GM21737 (cell line): Measurements from ENCODE around the gene POU2F3.
"Not testable (repeated sequence)": the region's sequence is repeated elsewhere in the genome, so short reads cannot be mapped to it uniquely, and the experiment has no call there.

Experiments
- ATAC-seq: cut with Tn5 transposase; IDR thresholded peaks from one replicate; pipeline ENCODE4 v1.9.1; 2021; ENCODE audit warnings: mild to moderate bottlenecking, moderate library complexity; ENCODE audit not compliant: unreplicated experiment

POU2F3 gene

DNA sequence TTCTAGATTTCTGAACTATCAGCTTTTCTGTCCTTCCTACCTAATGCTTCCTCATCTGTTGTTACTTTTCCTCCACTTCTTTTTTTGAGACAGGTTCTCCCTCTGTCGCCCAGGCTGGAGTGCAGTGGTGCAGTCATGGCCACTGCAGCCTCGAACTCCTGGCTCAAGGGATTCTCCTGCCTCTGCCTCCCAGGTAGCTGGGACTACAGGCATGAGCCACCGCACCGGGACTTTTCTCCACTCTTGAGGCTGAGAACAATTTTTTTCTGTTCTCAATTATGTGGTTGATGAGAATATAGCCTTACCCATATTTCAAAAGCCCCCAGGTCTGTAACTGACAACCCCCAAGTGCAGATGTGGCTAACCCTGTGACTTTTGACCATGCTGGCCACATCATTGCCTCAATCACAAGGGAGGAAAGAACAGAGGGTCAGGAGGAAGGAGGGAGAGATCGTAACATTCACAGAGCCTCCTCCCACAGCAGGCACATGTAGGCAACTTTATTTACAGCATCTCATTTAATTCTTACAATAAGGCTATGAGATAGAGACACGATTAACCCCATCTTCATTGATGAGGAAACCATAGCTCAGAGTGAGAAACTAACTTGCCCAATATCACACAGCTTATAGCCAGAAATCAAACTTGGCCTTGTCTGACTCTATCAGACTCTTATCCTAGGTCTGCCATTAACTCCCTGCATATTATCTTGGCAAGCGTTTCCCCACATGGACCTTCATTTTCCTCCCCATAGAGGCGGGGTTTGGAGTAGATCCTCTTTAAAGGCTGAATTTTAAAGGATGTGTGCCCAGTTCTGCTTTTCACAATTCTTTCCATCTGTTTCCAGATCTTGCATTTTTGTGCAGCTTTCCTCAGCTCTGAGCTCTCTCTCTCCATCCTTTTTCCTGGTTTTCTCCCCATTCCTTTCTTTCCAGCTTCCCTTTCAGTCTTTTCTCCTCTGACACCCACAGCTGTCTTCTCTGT lies 9.6 kb downstream of the POU2F3 start:
- ATAC-seq, result no peak

DNA sequence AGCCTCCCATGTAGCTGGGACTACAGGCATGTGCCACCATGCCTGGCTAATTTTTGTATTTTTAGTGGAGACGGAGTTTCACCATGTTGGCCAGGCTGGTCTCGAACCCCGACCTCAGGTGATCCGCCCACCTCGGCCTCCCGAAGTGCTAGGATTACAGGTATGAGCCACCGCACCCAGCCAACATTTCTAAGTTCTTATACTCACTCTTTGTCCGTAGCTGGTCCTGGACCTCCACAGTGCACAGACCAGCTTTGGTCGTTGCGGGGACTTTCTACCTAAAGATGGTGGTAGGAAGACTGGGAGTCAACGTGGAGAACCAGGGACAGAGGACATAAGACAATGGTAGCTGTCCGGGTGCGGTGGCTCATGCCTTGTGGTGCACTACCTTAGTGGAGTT lies 13.4 kb downstream of the POU2F3 start:
- not testable (repeated sequence) for ATAC-seq

DNA sequence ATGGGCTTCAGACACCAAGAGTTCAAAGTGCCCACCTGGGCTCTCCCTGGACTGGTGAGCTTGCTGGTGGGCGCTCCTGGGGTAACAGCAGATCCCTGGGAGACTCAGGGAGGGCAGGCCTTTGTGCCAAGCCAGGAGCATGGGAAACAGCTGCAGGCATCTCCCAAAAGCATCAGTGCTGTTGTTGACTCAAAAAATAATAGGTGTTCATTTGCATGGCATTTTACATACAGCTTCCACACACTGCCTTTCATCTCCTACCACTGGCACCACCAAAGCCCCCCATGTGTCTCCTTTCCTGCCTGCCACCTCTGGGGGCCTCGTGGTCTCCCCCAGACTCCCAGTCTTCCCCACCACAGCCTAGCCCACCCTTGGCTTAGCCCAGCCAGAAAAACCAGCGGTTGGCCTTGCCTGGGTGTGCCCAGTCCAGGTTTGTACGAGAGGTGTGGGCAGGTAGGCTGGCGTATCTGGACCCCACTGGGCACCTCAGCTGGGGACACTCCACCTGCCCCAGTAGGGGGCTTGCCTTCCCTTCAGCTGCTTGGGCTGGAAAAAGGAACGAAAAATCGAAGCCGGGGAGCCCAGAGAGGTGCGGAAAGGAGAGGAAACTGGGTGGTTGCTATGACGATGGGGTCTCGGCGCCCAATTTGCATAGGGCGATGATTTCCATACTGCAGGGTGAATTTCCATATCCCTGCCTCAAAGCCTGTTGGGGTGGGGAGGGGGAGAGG lies 15.0 kb downstream of the POU2F3 start:
- ATAC-seq, result no peak

DNA sequence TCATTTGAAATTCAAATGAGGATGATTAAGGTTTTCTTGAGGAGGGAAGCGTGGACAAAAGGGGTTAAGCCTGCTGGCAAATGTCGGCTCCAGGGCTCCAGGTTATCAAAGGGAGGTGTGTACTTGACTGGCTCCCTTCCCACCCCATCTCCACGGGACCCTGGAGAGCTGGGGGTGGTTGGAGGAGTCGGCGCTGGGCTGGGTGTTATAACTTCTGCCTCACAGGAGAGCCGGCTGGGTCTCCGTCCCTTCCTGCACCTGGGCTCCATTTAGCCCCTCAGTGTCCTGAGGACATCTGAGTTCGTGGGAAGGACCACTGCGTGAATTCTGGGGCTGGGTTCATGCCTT lies 15.6 kb downstream of the POU2F3 start:
- no peak for ATAC-seq

DNA sequence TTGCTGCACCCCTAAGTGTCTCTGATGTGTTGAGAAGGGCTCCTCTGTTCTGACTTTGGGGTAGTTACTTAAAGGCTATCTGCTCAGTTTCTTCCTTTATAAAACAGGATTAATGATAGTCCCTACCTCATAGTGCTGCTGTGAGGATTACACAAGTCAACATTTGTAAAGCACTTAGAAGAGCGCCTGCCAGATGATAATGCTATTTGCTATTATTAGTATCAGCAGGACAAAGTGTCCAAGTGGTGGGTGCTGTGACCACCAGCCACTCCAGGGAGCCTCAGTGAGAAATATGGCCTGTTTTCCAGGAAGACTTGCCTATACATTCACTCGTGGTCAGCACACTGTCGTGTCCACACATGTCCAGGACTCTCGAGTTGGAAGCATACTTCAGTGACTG lies 16.2 kb downstream of the POU2F3 start:
- no peak for ATAC-seq

DNA sequence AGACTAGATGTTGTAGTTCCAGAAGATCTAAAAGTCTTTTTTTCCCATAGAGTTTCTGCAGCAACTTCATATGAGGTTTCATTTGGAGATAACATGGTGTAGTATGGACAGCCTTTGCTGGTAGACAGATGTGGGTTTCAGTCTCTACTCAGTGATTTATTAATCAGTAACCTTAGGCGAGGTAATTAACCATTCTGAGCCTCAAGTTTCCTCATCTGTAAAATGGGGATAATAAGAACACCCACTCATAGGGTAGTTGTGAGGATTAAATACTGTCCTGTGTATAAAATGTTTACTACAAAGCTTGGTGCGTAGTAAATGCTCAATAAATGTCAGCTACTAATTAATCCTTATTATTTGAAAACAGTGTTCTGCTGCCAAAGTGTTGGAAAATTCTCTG lies 16.8 kb downstream of the POU2F3 start:
- no peak for ATAC-seq

DNA sequence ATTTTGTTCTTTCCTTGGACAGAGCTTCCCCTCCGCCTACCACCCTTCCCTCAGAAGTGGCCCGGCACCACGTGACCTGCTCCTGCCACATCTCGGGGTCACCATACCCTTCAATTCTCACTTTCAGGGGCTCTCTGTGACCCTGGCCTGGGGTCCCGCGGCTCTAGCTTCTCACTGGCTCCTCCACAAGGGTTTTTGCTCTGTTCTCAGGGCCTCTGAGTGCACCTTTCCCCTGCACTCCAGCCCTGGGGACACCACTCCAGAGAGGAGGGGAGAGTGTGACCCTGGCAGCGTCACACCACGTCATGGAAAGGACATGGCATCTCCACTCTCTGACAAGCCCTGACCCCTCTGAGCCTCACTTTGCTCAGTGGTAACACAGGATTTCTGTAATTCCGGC lies 17.4 kb downstream of the POU2F3 start:
- no peak for ATAC-seq

DNA sequence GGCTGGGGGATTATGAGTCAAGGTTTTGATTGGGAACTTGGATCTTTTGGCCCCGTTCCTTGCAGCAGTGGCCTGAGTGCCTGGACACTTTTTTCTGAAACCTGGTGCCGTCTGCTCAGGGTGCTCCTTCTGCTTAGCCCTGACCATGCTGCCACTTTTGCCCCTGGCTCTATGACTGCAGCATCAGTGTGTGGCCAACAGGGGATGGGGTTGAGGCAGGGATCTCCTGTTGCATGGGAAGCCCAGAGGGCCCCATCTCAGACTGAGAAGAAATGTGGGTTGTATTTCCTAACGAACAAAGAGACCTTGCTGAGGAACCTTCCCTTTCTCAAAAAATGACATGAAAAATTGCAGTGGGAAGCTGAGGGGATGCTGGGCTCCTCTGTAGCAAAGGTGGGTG lies 18.7 kb downstream of the POU2F3 start:
- no peak for ATAC-seq

DNA sequence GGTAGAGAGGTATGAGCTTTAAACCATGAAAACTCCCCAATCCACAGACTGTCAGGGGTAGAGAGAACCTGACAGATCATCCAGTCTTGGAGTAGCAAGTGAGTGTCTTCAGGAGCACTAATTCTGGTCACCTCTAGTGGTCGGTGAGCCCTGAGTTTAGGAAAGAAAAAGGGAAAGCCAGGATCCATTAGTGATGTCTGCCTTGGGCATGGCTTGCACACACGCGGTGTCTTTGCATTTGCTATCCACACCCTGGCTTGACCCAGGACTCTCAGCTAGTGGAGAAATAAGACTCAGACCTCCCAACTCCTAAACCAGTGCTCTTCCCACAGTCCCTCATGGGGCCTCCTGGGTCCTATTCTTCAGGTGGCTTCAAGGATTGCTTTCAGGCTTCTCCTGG lies 19.3 kb downstream of the POU2F3 start:
- no peak for ATAC-seq

DNA sequence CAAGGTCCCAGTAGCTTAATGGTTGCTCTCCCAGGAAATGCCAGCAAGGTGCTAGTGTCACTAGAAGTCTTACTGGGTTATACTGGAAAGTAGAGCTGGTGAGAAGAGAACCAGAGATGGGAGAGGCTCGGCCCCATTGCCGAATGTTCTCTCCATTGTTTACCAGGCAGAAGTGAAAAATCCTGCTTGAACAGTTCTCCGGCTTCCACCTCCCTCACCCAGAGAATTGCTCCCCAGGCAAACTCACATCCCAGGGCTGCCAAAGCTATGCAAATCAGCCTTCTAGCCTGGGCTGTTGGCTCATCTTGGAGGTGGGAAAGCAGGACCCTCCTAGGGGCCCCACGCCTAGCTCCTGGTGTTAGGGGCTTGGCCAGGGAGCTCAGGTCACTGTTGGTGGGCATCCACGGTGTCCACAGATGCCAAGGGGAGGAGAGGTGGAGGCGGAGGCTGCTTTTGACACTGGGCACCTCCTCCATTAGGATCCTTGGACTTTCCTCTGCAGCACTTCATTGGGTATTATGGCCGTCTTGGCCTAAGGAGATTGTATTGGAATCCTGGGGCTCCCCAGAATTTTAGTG lies 20.1 kb downstream of the POU2F3 start:
- ATAC-seq, result no peak

DNA sequence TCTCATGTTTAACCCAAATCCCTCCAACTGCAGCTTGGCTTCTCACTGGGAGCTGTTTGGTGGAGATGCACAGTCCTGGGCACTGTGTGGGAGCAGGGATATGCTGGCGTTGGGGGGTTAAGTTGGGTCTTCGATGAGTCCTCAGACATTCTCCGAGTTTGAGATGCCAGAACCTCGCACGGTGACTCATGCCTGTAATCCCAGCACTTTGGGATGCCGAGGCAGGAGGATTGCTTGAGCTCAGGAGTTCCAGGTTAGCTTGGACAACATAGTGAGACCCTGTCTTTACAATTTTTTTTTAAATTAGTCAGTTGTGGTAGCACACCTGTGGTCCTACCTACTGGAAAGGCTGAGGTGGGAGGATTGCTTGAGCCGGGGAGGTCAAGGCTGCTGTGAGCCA lies 20.7 kb downstream of the POU2F3 start:
- ATAC-seq, result no peak

DNA sequence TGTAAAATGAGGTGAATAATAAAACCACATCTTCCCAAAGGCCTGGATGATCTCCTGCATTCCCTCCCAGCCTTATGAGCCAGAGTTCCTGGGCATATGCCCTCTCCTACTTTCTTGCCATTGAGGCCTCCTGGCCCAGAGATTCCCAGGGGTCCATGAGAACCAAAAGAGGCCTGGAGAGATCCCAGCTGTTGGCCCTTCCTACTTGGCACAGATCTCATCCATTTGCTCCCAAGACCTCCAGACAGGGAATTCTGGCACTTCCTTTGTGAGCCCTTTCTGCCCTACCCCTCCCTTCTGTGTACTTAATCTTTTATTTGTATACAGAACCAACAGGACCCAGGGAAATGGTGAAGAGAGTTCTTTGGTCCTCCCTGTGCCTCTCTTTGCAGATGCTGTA lies 21.4 kb downstream of the POU2F3 start:
- no peak for ATAC-seq

DNA sequence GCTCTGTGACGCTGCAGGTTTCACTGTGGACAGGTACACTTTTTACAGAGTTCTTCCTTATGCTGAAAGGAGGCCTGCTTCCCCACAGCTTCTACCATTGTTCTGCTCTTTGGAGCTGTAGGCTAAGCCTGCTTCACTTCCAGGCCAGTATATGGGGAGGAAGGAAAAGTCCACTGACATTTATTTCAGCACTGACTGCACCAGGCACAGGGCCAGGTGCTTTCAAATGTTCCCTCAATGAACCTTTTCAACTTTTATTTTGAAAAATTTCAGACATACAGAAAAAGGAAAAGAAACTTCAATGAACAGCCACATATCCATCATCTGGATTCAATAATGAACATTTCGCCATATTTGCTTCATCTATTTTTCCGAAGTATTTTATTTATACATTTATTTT lies 22.0 kb downstream of the POU2F3 start:
- no peak for ATAC-seq

DNA sequence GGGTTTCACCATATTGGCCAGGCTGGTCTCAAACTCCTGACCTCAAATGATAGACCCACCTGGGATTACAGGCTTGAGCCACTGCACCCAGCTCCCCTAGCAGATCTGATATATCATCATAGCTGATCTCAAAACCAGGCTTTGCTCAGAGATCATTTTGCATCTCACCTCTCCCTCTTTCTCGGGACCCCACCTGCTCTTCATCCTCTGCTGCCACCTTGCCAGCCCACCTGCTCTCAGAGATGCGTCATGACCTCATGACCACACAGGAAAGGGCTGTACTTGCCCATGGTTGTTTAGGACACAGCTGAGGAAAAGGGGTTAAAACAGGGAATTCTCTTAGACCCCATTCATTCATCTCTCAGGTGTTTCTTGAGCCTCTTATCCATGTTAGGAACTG lies 27.4 kb downstream of the POU2F3 start:
- ATAC-seq, result no peak

DNA sequence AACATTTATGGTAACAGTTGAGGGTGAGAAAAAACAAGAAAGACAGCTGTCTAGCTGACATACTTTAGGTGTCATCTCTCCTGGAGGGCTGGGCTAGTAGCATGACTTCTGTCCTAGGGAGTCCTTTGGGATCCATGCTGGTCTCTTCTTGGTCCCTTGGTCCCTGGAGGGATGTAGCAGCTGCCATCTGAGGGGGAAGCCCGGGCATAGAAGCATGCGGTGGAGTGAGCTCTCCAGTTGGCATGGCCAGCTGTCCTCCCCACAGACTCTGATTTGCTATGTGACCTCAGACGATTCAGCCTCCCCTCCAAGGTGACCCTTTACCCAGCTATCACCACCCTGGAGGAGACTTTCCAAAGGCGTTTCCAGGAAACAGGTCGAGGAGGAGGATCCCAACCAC lies 28.7 kb downstream of the POU2F3 start:
- no peak for ATAC-seq

DNA sequence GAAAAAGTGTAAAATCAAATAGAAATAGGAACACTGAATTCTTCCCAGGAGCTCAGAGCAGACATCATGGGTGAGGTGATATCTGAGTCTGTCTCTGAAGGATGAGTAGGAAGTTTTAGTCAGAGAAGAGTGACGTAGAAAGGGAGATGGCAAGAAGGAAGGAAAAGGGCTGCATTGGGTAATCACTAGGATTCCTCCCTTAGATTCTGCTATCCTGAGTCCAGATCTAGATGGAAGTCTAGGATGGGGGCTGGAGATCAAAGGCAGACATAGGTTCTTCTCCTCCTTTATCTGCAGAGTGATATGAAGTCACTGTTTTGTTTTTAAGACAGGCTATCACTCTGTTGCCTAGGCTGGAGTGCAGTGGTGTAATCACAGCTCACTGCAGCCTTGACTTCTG lies 30.4 kb downstream of the POU2F3 start:
- no peak for ATAC-seq

DNA sequence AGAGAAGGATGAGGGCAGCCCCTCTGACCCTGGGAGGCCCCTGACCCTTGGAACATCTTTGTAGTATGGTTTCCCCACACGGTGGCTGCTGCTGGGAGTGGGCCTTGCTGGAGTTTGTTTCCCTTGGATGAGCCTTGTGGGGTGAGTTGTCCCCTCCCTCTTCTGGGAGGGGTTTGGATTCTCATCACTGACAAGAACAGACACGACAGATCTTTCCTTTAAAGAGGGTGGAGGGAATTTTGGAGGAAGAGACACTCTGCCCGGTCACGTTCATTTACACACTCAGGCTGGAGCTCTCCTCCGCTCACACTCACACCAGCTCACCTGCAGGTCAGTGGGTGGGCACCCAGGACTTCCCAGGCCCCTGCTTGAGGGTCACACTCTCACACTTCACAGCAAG lies 31.7 kb downstream of the POU2F3 start:
- no peak for ATAC-seq

DNA sequence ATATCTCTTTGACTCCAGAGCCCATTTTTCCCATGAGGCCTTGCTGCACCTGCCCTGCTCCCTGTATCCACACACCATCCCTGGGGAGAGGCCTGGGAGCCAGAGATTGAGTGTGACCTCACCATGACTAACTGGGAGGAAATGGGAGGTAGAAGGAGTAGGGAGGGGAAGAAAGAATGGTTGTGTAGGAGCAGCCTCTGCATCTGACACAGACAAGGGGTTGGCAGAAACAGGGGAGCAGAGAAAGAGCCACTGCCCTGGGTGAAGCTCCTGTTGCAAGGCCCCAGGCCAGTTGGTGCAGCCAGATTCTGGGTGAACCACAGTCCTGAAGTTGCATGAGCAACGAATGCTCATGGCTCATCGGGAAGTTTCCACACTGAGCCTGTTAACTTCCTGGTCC lies 32.4 kb downstream of the POU2F3 start:
- ATAC-seq, result no peak

DNA sequence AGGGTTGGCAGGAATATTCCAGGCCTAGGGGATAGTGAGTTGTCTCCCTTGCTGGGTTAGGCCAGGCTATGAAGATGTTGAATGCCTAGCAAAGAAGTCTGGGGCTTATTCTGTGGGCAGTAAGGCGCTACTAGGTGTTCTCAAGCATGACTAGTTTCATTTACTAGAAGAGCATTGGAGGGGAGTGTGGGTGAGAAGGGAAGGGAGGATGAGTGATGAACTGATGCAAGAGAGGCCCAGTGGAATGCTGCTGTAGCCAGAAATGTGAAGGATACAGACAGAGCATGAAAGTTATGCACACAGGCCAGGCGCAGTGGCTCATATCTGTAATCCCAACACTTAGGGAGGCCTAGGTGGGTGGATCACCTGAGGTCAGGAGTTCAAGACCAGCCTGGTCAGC lies 33.5 kb downstream of the POU2F3 start:
- no peak for ATAC-seq

DNA sequence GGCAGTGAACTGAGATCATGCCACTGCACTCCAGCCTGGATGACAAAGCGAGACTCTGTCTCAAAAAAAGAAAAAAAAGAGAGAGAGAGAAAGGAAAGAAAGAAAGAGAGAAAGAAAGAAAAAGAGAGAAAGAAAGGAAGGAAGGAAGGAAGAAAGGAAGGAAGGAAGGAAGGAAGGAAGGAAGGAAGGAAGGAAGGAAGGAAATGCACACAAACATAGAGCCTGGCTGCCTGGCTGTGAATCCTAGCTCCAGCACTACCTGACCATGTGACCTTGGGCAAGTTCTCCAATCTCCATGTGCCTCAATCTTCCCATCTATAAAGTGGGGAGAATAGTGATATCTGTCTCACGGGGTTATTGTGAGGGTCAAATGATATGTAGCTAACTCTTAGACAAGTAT lies 34.0 kb downstream of the POU2F3 start:
- not testable (repeated sequence) for ATAC-seq

DNA sequence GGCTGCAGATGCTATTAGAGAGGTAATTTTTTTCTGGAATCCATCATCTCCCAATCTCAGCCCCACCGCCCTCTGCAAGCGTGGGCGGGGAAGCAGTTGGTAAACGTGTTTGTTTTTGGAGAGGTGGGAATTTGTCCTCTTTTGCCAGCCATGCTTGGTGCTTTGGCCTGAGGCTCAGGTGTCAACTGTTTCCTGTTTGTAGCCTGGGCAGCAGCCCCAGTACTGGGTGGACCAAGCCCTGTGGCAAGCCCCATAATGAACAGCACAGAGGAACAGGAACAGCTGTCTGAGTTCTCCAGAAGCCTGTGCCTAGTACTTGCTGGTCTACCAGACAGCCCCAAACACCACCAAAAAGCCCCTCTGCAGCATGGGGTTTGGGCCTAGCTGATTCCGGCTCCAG lies 39.6 kb downstream of the POU2F3 start:
- ATAC-seq, result no peak

DNA sequence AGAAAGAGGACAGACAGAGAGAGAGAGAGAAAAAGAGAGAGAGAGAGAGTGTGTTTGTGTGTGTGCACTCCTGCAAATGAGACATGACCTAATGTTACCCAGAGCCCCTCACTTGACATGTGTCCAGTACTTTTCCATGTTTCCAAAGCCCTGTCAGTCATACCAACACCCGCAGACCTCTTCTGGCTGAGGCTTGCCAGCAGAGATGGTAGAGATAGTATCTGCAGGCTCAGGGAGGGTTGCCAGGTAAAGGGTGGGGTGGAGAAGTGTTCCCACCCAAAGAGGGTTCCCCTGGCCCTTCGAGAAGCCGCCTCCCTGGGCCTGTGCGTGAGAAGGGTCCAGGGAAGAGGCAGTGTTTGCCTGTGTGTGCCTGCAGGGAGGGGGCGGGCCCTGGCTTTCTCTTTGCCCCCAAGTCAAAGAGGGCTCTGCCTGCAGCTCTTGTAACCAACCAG lies 40.7 kb downstream of the POU2F3 start:
- no peak for ATAC-seq
